Fibroblast of mammary gland (primary cell): ENCODE results near the gene AGRN.
"Not testable (repeated sequence)": the region's sequence is repeated elsewhere in the genome, so short reads cannot be mapped to it uniquely, and the experiment has no call there.

ENCODE experiments used
- DNase-seq: peaks from one replicate; pipeline ENCODE4 v3.0.0-alpha.2; 2010; ENCODE audit warnings: low read depth
- H3K4me3 ChIP-seq: 2 replicates; pipeline ENCODE4 v1.5.1; 2011; ENCODE audit warnings: low read depth, mild to moderate bottlenecking, low read length, moderate library complexity; ENCODE audit not compliant: control insufficient read depth
- CTCF ChIP-seq: conservative IDR thresholded peaks from 2 replicates; pipeline ENCODE4 v1.5.1; 2011; ENCODE audit warnings: low read depth, low read length, inconsistent platforms; ENCODE audit not compliant: control insufficient read depth, insufficient read depth

The AGRN gene

GRCh38 chr1:1063945-1064831 is 44.3 kb downstream of the AGRN start:
- H3K4me3 ChIP-seq = no peak overlapping the region
- TF ChIP-seq CTCF = no peak
- peak; percentile 84 for DNase-seq

- TF ChIP-seq CTCF = no peak
- no peak for DNase-seq
- no peak overlapping the region for H3K4me3 ChIP-seq
Observed at GRCh38 chr1:1065265-1065939, 45.5 kb downstream of the AGRN start.

GRCh38 chr1:1065940-1066304 is 46.0 kb downstream of the AGRN start:
- not testable (repeated sequence) for DNase-seq, H3K4me3 ChIP-seq

GRCh38 chr1:1066403-1067283 is 46.7 kb downstream of the AGRN start:
- H3K4me3 ChIP-seq = no peak overlapping the region
- no peak for TF ChIP-seq CTCF
- no peak for DNase-seq

- no peak overlapping the region for H3K4me3 ChIP-seq
- no peak for DNase-seq
- no peak for TF ChIP-seq CTCF
Observed at GRCh38 chr1:1067284-1067859, 47.5 kb downstream of the AGRN start.

- DNase-seq = no peak
- no peak for TF ChIP-seq CTCF
- H3K4me3 ChIP-seq = no peak overlapping the region
Observed at GRCh38 chr1:1067860-1068516, 48.1 kb downstream of the AGRN start.
